ENCODE measurements around the gene FAR2. TPM values are rescaled to one million over a fixed set of nuclear protein-coding genes. Genes with fewer than 3 reads are reported as not detected.

The FAR2 gene
- total and polyA plus RNA-seq, 4 donors = 7.1 to 14.4 (median 11.2) TPM

- DNase-seq (no peak), ATAC-seq (ENCODE audit: insufficient read depth, low FRiP score) (no peak)
- peak overlapping the region in 1 of 2 donors; percentile 40 for H3K27ac ChIP-seq (ENCODE audit: low read depth in 1 of 2, low read length in 1 of 2)
- no peak overlapping the region for H3K4me3 ChIP-seq
- peaks cover 4 to 21% (median 10%) of the 10 kb centered on the region in 4 donors for H3K36me3 ChIP-seq (ENCODE audit: control insufficient read depth in 4 of 4, insufficient read depth in 4 of 4, low read length in 4 of 4)
- no peaks in the 10 kb centered on the region for H3K27me3 ChIP-seq (ENCODE audit: control insufficient read depth in 3 of 3, insufficient read depth in 3 of 3, low read length in 2 of 3)
- H3K9me3 ChIP-seq (ENCODE audit: control insufficient read depth in 4 of 4, insufficient read depth in 3 of 4, low read length in 3 of 4) = no peaks in the 10 kb centered on the region
- no peak overlapping the region for H3K9ac ChIP-seq (ENCODE audit: insufficient read depth in 1 of 2, low read length in 2 of 2)
- TF ChIP-seq CTCF (IDR thresholded peaks at IDR 0.05; ENCODE audit: control extremely low read depth, extremely low read depth) = no peak
- WGBS, 2 donors = 98% methylated on average over 3 of the region's 3 CpGs
- peaks cover 0 to 5% (median 0%) of the 10 kb centered on the region in 5 donors for H3K4me1 ChIP-seq (ENCODE audit: control insufficient read depth in 5 of 5, insufficient read depth in 5 of 5, low read length in 5 of 5)
These were observed 197.8 kb downstream of the FAR2 start for GRCh38 chr12:29346769-29347421.

- no peak overlapping the region for H3K4me3 ChIP-seq
- H3K27ac ChIP-seq (ENCODE audit: low read depth in 1 of 2, low read length in 1 of 2) = no peak overlapping the region
- no peaks in the 10 kb centered on the region for H3K9me3 ChIP-seq (ENCODE audit: control insufficient read depth in 4 of 4, insufficient read depth in 3 of 4, low read length in 3 of 4)
- ATAC-seq (ENCODE audit: insufficient read depth, low FRiP score) (no peak), DNase-seq (peak in 2 of 3 donors; percentile 68 to 72)
- no peaks in the 10 kb centered on the region for H3K27me3 ChIP-seq (ENCODE audit: control insufficient read depth in 3 of 3, insufficient read depth in 3 of 3, low read length in 2 of 3)
- H3K9ac ChIP-seq (ENCODE audit: insufficient read depth in 1 of 2, low read length in 2 of 2) = no peak overlapping the region
- no peak for TF ChIP-seq CTCF (IDR thresholded peaks at IDR 0.05; ENCODE audit: control extremely low read depth, extremely low read depth)
- H3K4me1 ChIP-seq (ENCODE audit: control insufficient read depth in 5 of 5, insufficient read depth in 5 of 5, low read length in 5 of 5) = peaks cover 0 to 5% (median 0%) of the 10 kb centered on the region in 5 donors
- H3K36me3 ChIP-seq (ENCODE audit: control insufficient read depth in 4 of 4, insufficient read depth in 4 of 4, low read length in 4 of 4) = peaks cover 0 to 19% (median 3%) of the 10 kb centered on the region in 4 donors
These were observed 201.0 kb downstream of the FAR2 start for GRCh38 chr12:29350080-29350479.

GRCh38 chr12:29354954-29355353 is 205.9 kb downstream of the FAR2 start:
- H3K9me3 ChIP-seq (ENCODE audit: control insufficient read depth in 4 of 4, insufficient read depth in 3 of 4, low read length in 3 of 4) = no peaks in the 10 kb centered on the region
- H3K4me1 ChIP-seq (ENCODE audit: control insufficient read depth in 5 of 5, insufficient read depth in 5 of 5, low read length in 5 of 5) = peaks cover 0 to 4% (median 0%) of the 10 kb centered on the region in 5 donors
- H3K27ac ChIP-seq (ENCODE audit: low read depth in 1 of 2, low read length in 1 of 2) = no peak overlapping the region
- peaks cover 1 to 18% (median 4%) of the 10 kb centered on the region in 4 donors for H3K36me3 ChIP-seq (ENCODE audit: control insufficient read depth in 4 of 4, insufficient read depth in 4 of 4, low read length in 4 of 4)
- H3K4me3 ChIP-seq = no peak overlapping the region
- H3K27me3 ChIP-seq (ENCODE audit: control insufficient read depth in 3 of 3, insufficient read depth in 3 of 3, low read length in 2 of 3) = no peaks in the 10 kb centered on the region
- ATAC-seq (ENCODE audit: insufficient read depth, low FRiP score) (no peak), DNase-seq (no peak)
- no peak overlapping the region for H3K9ac ChIP-seq (ENCODE audit: insufficient read depth in 1 of 2, low read length in 2 of 2)
- no peak for TF ChIP-seq CTCF (IDR thresholded peaks at IDR 0.05; ENCODE audit: control extremely low read depth, extremely low read depth)
- 90 to 100% methylated on average over 1 of the region's 1 CpG for WGBS, 2 donors

GRCh38 chr12:29365091-29365490 is 216.0 kb downstream of the FAR2 start:
- Histone ChIP-seq H3K4me3 (no peak overlapping the region), H3K4me1 (ENCODE audit: control insufficient read depth in 5 of 5, insufficient read depth in 5 of 5, low read length in 5 of 5) (no peaks in the 10 kb centered on the region), H3K27ac (ENCODE audit: low read depth in 1 of 2, low read length in 1 of 2) (no peak overlapping the region), H3K9ac (ENCODE audit: insufficient read depth in 1 of 2, low read length in 2 of 2) (no peak overlapping the region), H3K9me3 (ENCODE audit: control insufficient read depth in 4 of 4, insufficient read depth in 3 of 4, low read length in 3 of 4) (no peaks in the 10 kb centered on the region), H3K27me3 (ENCODE audit: control insufficient read depth in 3 of 3, insufficient read depth in 3 of 3, low read length in 2 of 3) (no peaks in the 10 kb centered on the region), H3K36me3 (ENCODE audit: control insufficient read depth in 4 of 4, insufficient read depth in 4 of 4, low read length in 4 of 4) (peaks cover 0 to 27% (median 15%) of the 10 kb centered on the region in 4 donors)
- DNase-seq (no peak), ATAC-seq (ENCODE audit: insufficient read depth, low FRiP score) (no peak)
- TF ChIP-seq CTCF (IDR thresholded peaks at IDR 0.05; ENCODE audit: control extremely low read depth, extremely low read depth) = no peak
- WGBS, 2 donors = 97 to 100% methylated on average over 2 of the region's 2 CpGs

Measured in lung (tissue), 12 donors.